Germinal center (tissue), 1 donor: ENCODE data around the gene TREML4.
A peak's percentile ranks its signal among the peaks of the same experiment; 100 is the strongest.

Experiments used
- DNase-seq: peaks from one replicate; pipeline ENCODE4 v3.0.0; 2012; ENCODE audit warnings: mixed read lengths, low spot score

Gene TREML4

GRCh38 chr6:41255638-41256246 lies 27.6 kb downstream of the TREML4 start:
- DNase-seq, result no peak

GRCh38 chr6:41256383-41256782 lies 28.2 kb downstream of the TREML4 start:
- no peak for DNase-seq

GRCh38 chr6:41257369-41258195 lies 29.4 kb downstream of the TREML4 start:
- DNase-seq, result no peak

GRCh38 chr6:41258196-41258493 lies 30.0 kb downstream of the TREML4 start:
- no peak for DNase-seq

GRCh38 chr6:41262401-41262800 lies 34.3 kb downstream of the TREML4 start:
- DNase-seq, result no peak

- DNase-seq, result no peak
These were observed 35.1 kb downstream of the TREML4 start for GRCh38 chr6:41263267-41263666.

- no peak for DNase-seq
These were observed 38.4 kb downstream of the TREML4 start for GRCh38 chr6:41266541-41266940.

- DNase-seq, result no peak
These were observed 40.3 kb downstream of the TREML4 start for GRCh38 chr6:41268478-41268877.

- no peak for DNase-seq
These were observed 41.0 kb downstream of the TREML4 start for GRCh38 chr6:41269166-41269565.

- no peak for DNase-seq
These were observed 41.6 kb downstream of the TREML4 start for GRCh38 chr6:41269716-41270115.

GRCh38 chr6:41271901-41272395 lies 43.8 kb downstream of the TREML4 start:
- no peak for DNase-seq

GRCh38 chr6:41272591-41273240 lies 44.6 kb downstream of the TREML4 start:
- no peak for DNase-seq

- no peak for DNase-seq
These were observed 45.6 kb downstream of the TREML4 start for GRCh38 chr6:41273714-41274113.

GRCh38 chr6:41274256-41274655 lies 46.1 kb downstream of the TREML4 start:
- no peak for DNase-seq

GRCh38 chr6:41275489-41275888 lies 47.3 kb downstream of the TREML4 start:
- no peak for DNase-seq

- DNase-seq, result no peak
These were observed 49.5 kb downstream of the TREML4 start for GRCh38 chr6:41277605-41278004.

GRCh38 chr6:41278699-41279405 lies 50.7 kb downstream of the TREML4 start:
- DNase-seq, result peak; percentile 60

- no peak for DNase-seq
These were observed 52.4 kb downstream of the TREML4 start for GRCh38 chr6:41280381-41281057.

- no peak for DNase-seq
These were observed 55.5 kb downstream of the TREML4 start for GRCh38 chr6:41283600-41283999.

GRCh38 chr6:41284726-41285125 lies 56.6 kb downstream of the TREML4 start:
- no peak for DNase-seq

GRCh38 chr6:41286544-41287346 lies 58.6 kb downstream of the TREML4 start, which contains the start of gene TREM1:
Gene TREM1, minus strand, starts transcription at chr6:41286682. Its CDS starts 27 bp downstream, at chr6:41286655.
- no peak for DNase-seq
